Colonic mucosa (tissue), 4 donors: Measurements from ENCODE around the gene GMIP. TPM values are rescaled to one million over a fixed set of nuclear protein-coding genes. Genes with fewer than 3 reads are reported as not detected.
"Not testable (repeated sequence)": the region's sequence is repeated elsewhere in the genome, so short reads cannot be mapped to it uniquely, and the experiment has no call there.

Source experiments
- DNase-seq: peaks from one replicate; pipeline ENCODE4 v3.0.0-alpha.2; 2020
- H3K27ac ChIP-seq: fragments of 200-600 bp; one replicate; pipeline ENCODE4 v1.8.0; 2021
- H3K27me3 ChIP-seq: fragments of 200-600 bp; one replicate; pipeline ENCODE4 v1.8.0; 2021
- H3K36me3 ChIP-seq: fragments of 200-600 bp; one replicate; pipeline ENCODE4 v1.8.0; 2021
- H3K4me1 ChIP-seq: fragments of 200-600 bp; one replicate; pipeline ENCODE4 v1.8.0; 2021; ENCODE audit warnings: mild to moderate bottlenecking
- H3K4me3 ChIP-seq: fragments of 200-600 bp; one replicate; pipeline ENCODE4 v1.8.0; 2021
- H3K9ac ChIP-seq, 2 donors: one replicate each; pipeline ENCODE4 v1.7.0; 2013; ENCODE audit warnings: control low read depth in 2 of 2, low read depth in 2 of 2, low read length in 2 of 2
- H3K9me3 ChIP-seq: fragments of 200-600 bp; one replicate; pipeline ENCODE4 v1.8.0; 2021
- CTCF ChIP-seq: fragments of 200-600 bp; IDR thresholded peaks from one replicate; pipeline ENCODE4 v1.8.0; 2022; ENCODE audit warnings: antibody characterized with exemption, mild to moderate bottlenecking
- intact Hi-C: fragments of 100-400 bp; cut with DNase I; formaldehyde crosslinking; loops from one replicate; pipeline ENCODE4 v1.14.1; 2022
- total RNA-seq, 2 donors: library from RNA; stranded (reverse); fragmentation: NEBNext Ultra II Directional in 1 of 2; extraction: Animal tissue kit (Norgen Biotek cat#: 25700) in 1 of 2; gene quantifications; one replicate each; pipeline ENCODE4 v1.2.1, GENCODE V29; 2021
- donor health status: healthy.
- donor health status: DM: no; HTN: no; CAD: no.
- donor health status: DM: no; HTN: no; CAD: no.

GMIP gene, protein sequence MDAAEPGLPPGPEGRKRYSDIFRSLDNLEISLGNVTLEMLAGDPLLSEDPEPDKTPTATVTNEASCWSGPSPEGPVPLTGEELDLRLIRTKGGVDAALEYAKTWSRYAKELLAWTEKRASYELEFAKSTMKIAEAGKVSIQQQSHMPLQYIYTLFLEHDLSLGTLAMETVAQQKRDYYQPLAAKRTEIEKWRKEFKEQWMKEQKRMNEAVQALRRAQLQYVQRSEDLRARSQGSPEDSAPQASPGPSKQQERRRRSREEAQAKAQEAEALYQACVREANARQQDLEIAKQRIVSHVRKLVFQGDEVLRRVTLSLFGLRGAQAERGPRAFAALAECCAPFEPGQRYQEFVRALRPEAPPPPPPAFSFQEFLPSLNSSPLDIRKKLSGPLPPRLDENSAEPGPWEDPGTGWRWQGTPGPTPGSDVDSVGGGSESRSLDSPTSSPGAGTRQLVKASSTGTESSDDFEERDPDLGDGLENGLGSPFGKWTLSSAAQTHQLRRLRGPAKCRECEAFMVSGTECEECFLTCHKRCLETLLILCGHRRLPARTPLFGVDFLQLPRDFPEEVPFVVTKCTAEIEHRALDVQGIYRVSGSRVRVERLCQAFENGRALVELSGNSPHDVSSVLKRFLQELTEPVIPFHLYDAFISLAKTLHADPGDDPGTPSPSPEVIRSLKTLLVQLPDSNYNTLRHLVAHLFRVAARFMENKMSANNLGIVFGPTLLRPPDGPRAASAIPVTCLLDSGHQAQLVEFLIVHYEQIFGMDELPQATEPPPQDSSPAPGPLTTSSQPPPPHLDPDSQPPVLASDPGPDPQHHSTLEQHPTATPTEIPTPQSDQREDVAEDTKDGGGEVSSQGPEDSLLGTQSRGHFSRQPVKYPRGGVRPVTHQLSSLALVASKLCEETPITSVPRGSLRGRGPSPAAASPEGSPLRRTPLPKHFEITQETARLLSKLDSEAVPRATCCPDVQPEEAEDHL
- total RNA-seq = 10 to 100 TPM; 31.4 to 32.2 TPM

GRCh38 chr19:19643158-19644053 lies at the start of gene GMIP:
TSS of gene GMIP (minus strand) at chr19:19643657. CDS start at chr19:19643529, 128 bp downstream.
- TF ChIP-seq CTCF = peak; percentile 80
- intact Hi-C loops = loop anchor here (2.0 kb wide), 1 partner anchor 111 kb away; no protein-coding TSS in a partner anchor

GRCh38 chr19:19691683-19692082 lies 48.2 kb upstream of the GMIP start:
- H3K27ac ChIP-seq = no peak overlapping the region
- no peak for DNase-seq
- intact Hi-C loops = no loop called here
- H3K9ac ChIP-seq = no peak overlapping the region
- H3K4me1 ChIP-seq = no peaks in the 10 kb centered on the region
- no peak for TF ChIP-seq CTCF
- no peaks in the 10 kb centered on the region for H3K27me3 ChIP-seq
- no peaks in the 10 kb centered on the region for H3K36me3 ChIP-seq
- H3K9me3 ChIP-seq = no peaks in the 10 kb centered on the region
- no peak overlapping the region for H3K4me3 ChIP-seq

More at GRCh38 chr19:19643158-19644053, at the start of gene GMIP:
- Histone ChIP-seq H3K27me3 (no peaks in the 10 kb centered on the region), H3K36me3 (peaks cover 4% of the 10 kb centered on the region), H3K27ac (peak within 1 kb of the TSS; percentile 67), H3K4me1 (no peaks in the 10 kb centered on the region), H3K9me3 (no peaks in the 10 kb centered on the region), H3K9ac (peak within 1 kb of the TSS; percentile 86 to 93), H3K4me3 (peak within 1 kb of the TSS; percentile 75)
- peak; percentile 92 for DNase-seq

GRCh38 chr19:19689023-19689422 lies 45.6 kb upstream of the GMIP start:
- H3K4me3 ChIP-seq, H3K27me3 ChIP-seq, H3K36me3 ChIP-seq, DNase-seq, intact Hi-C loops, H3K27ac ChIP-seq, H3K4me1 ChIP-seq, H3K9ac ChIP-seq, H3K9me3 ChIP-seq: not testable (repeated sequence)

GRCh38 chr19:19687090-19687489 lies 43.6 kb upstream of the GMIP start:
- Histone ChIP-seq H3K9ac (no peak overlapping the region), H3K36me3 (no peaks in the 10 kb centered on the region), H3K9me3 (no peaks in the 10 kb centered on the region), H3K4me3 (no peak overlapping the region), H3K4me1 (no peaks in the 10 kb centered on the region), H3K27ac (no peak overlapping the region), H3K27me3 (no peaks in the 10 kb centered on the region)
- no peak for DNase-seq
- intact Hi-C loops = no loop called here
- TF ChIP-seq CTCF = no peak

- TF ChIP-seq CTCF = no peak
- no peak overlapping the region for H3K4me3 ChIP-seq
- intact Hi-C loops = no loop called here
Measured at GRCh38 chr19:19686580-19686979, 43.1 kb upstream of the GMIP start.

GRCh38 chr19:19686119-19686518 lies 42.7 kb upstream of the GMIP start:
- H3K4me3 ChIP-seq, H3K9me3 ChIP-seq, DNase-seq: not testable (repeated sequence)

More at GRCh38 chr19:19686580-19686979, 43.1 kb upstream of the GMIP start:
- Histone ChIP-seq H3K27me3 (no peaks in the 10 kb centered on the region), H3K36me3 (no peaks in the 10 kb centered on the region), H3K4me1 (no peaks in the 10 kb centered on the region), H3K9me3 (no peaks in the 10 kb centered on the region), H3K27ac (no peak overlapping the region), H3K9ac (no peak overlapping the region)
- DNase-seq = no peak

More at GRCh38 chr19:19686119-19686518, 42.7 kb upstream of the GMIP start:
- H3K9ac ChIP-seq, intact Hi-C loops, H3K27me3 ChIP-seq, H3K4me1 ChIP-seq, H3K36me3 ChIP-seq, H3K27ac ChIP-seq: not testable (repeated sequence)
